SK-N-SH (cell line): ENCODE data around the gene HGS. TPM values are rescaled to one million over a fixed set of nuclear protein-coding genes. Genes with fewer than 3 reads are reported as not detected.

Experiments used
- CTCF ChIA-PET: fragments of 300-600, 350-600 bp; formaldehyde crosslinking; extraction: SDS; loops from one replicate; lab custom pipeline; 2021; lab: Yijun Ruan, JAX
- POLR2A ChIA-PET: fragments of 350-600 bp; sonication (Branson Sonifier 250); formaldehyde crosslinking; extraction: SDS; loops from one replicate; lab custom pipeline; 2020; ENCODE audit warnings: antibody characterized with exemption, inconsistent platforms; lab: Yijun Ruan, JAX
- DNase-seq: peaks from one replicate; pipeline ENCODE4 v3.0.0; 2012
- H2AFZ ChIP-seq: fragments of 200-600 bp; sonication (generic); 2 replicates; pipeline ENCODE4 v1.8.1; 2016; ENCODE audit warnings: antibody characterized with exemption, mild to moderate bottlenecking, low read depth
- H3F3A ChIP-seq: fragments of 200-600 bp; sonication (generic); replicated peaks from 2 replicates; pipeline ENCODE3; 2016; ENCODE audit warnings: antibody characterized with exemption, mild to moderate bottlenecking; ENCODE audit not compliant: insufficient read depth
- H3K27ac ChIP-seq, 2 experiments: fragments of 200-500 bp in 1 of 2; fragments of 200-600 bp in 1 of 2; sonication (Bioruptor generic) in 1 of 2; sonication (generic), shearing (Covaris generic) in 1 of 2; 2 replicates each; pipeline versions ENCODE4 v1.5.1 to v1.6.1; 2014 to 2016; ENCODE audit warnings: low read depth in 2 of 2, inconsistent platforms in 1 of 2, low read length in 1 of 2, mild to moderate bottlenecking in 1 of 2, mixed read lengths in 1 of 2
- H3K27me3 ChIP-seq: fragments of 200-600 bp; sonication (generic), shearing (Covaris generic); 2 replicates; pipeline ENCODE4 v1.6.1; 2016; ENCODE audit warnings: mixed run types; ENCODE audit not compliant: insufficient read depth
- H3K36me3 ChIP-seq, 2 experiments: fragments of 200-500 bp in 1 of 2; fragments of 200-600 bp in 1 of 2; sonication (Bioruptor generic) in 1 of 2; sonication (generic) in 1 of 2; replicated peaks in 1 of 2; 2 replicates each; pipeline versions ENCODE3 to v1.5.1; 2014 to 2016; ENCODE audit warnings: low read length in 1 of 2, mild to moderate bottlenecking in 1 of 2; ENCODE audit not compliant: insufficient read depth in 2 of 2, control insufficient read depth in 1 of 2
- H3K4me1 ChIP-seq, 2 experiments: fragments of 200-500 bp in 1 of 2; fragments of 200-600 bp in 1 of 2; sonication (Bioruptor generic) in 1 of 2; sonication (generic), shearing (Covaris generic) in 1 of 2; 2 replicates each; pipeline versions ENCODE4 v1.5.1 to v1.6.1; 2014 to 2016; ENCODE audit warnings: low read depth in 1 of 2, low read length in 1 of 2, mixed run types in 1 of 2; ENCODE audit not compliant: insufficient read depth in 2 of 2, control insufficient read depth in 1 of 2
- H3K4me2 ChIP-seq: fragments of 200-600 bp; sonication (generic), shearing (Covaris generic); 2 replicates; pipeline ENCODE4 v1.6.1; 2017; ENCODE audit warnings: mixed run types
- H3K4me3 ChIP-seq, 2 experiments: fragments of 200-500 bp in 1 of 2; fragments of 200-600 bp in 1 of 2; sonication (Bioruptor generic) in 1 of 2; sonication (generic), shearing (Covaris generic) in 1 of 2; 2 replicates each; pipeline versions ENCODE4 v1.5.1 to v1.8.1; 2014 to 2016; ENCODE audit warnings: low read depth in 2 of 2, inconsistent platforms in 1 of 2, low read length in 1 of 2, mild to moderate bottlenecking in 1 of 2, mixed read lengths in 1 of 2, moderate library complexity in 1 of 2
- H3K79me2 ChIP-seq: fragments of 200-600 bp; sonication (generic); 2 replicates; pipeline ENCODE4 v1.8.1; 2017; ENCODE audit warnings: mild to moderate bottlenecking; ENCODE audit not compliant: insufficient read depth
- H3K9ac ChIP-seq: fragments of 200-600 bp; sonication (generic); 2 replicates; pipeline ENCODE4 v1.6.1; 2017; ENCODE audit warnings: mixed run types
- H3K9me2 ChIP-seq: fragments of 200-600 bp; sonication (generic); 2 replicates; pipeline ENCODE4 v1.6.1; 2017; ENCODE audit warnings: mixed run types
- H3K9me3 ChIP-seq: fragments of 200-600 bp; sonication (generic); 2 replicates; pipeline ENCODE4 v1.6.1; 2017; ENCODE audit warnings: mixed run types, mild to moderate bottlenecking, moderate library complexity
- H4K20me1 ChIP-seq: fragments of 200-600 bp; sonication (generic); 2 replicates; pipeline ENCODE4 v1.6.1; 2017; ENCODE audit warnings: mild to moderate bottlenecking, mixed run types; ENCODE audit not compliant: insufficient read depth
- JUND ChIP-seq: IDR thresholded peaks from 2 replicates; pipeline ENCODE4 v1.4.0; 2012
- MEF2A ChIP-seq: IDR thresholded peaks from 2 replicates; pipeline ENCODE4 v1.4.0; 2012; ENCODE audit warnings: low read depth, borderline replicate concordance
- MXI1 ChIP-seq: IDR thresholded peaks from 2 replicates; pipeline ENCODE4 v1.6.1; 2012; ENCODE audit warnings: mild to moderate bottlenecking, low read depth, low read length, improper control_type of control experiment
- POLR2AphosphoS5 ChIP-seq: IDR thresholded peaks from 2 replicates; pipeline ENCODE4 v1.6.1; 2012; ENCODE audit warnings: low read depth, low read length
- WGBS: methylation state at CpG from one replicate; pipeline ENCODE4 v1.1.6; 2017; ENCODE audit warnings: low lambda C conversion rate; 5-methylcytosine and 5-hydroxymethylcytosine counted together
- polyA plus RNA-seq, 3 experiments: library from polyadenylated mRNA; depleted of rRNA; stranded (reverse); fragments of >200 nt; gene quantifications; 2 replicates each; pipeline ENCODE4 v1.2.3, GENCODE V29; 2012
- TF ChIP-seq, protein P1 (sequence below): IDR thresholded peaks from 2 replicates; pipeline ENCODE4 v1.4.0; 2012; ENCODE audit warnings: low read depth, borderline replicate concordance

HGS gene
- polyA plus RNA-seq, 1 of the 3 experiments (the other 2 are of a cell fraction): 192 TPM

DNA sequence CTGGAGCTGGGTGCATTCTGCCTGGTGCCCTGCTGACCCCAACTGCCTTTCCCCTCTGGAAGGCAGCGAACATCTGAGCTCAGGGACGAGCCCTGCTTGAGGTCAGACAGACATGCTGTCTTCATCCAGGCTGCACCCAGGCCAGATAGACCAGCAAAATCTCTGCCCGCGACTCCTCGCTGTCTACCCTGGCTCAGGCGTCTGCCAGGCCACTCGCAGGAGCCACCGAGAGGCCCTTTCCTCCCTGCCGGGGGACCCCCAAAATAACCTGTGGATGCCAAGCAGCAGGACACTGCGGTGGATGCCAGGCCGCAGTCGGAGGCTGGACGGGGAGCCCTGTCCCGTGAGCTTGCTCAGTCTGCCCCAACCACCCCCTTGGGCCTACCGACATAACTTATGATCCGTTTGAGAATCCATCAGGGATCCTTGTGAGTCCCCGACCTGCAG, 25.0 kb downstream of the HGS start:
- Histone ChIP-seq H3K27ac (no peak overlapping the region), H3K9ac (no peak overlapping the region), H3K4me3 (no peak overlapping the region), H3K9me3 (no peaks in the 10 kb centered on the region)
- WGBS: 94% methylated on average over 17 of the region's 17 CpGs
- POLR2A ChIA-PET: interaction anchor here (1.0 to 3.0 kb wide), 2 partner anchors 13 to 158 kb away, joined by 3 to 9 read pairs; no protein-coding TSS in a partner anchor
- peak; percentile 11; the same call in 1 of the 2 replicates for TF ChIP-seq POLR2AphosphoS5
- TF ChIP-seq, protein P1, sequence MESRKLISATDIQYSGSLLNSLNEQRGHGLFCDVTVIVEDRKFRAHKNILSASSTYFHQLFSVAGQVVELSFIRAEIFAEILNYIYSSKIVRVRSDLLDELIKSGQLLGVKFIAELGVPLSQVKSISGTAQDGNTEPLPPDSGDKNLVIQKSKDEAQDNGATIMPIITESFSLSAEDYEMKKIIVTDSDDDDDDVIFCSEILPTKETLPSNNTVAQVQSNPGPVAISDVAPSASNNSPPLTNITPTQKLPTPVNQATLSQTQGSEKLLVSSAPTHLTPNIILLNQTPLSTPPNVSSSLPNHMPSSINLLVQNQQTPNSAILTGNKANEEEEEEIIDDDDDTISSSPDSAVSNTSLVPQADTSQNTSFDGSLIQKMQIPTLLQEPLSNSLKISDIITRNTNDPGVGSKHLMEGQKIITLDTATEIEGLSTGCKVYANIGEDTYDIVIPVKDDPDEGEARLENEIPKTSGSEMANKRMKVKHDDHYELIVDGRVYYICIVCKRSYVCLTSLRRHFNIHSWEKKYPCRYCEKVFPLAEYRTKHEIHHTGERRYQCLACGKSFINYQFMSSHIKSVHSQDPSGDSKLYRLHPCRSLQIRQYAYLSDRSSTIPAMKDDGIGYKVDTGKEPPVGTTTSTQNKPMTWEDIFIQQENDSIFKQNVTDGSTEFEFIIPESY: no peak
- TF ChIP-seq, all 33 proteins: peak for 1
- Histone ChIP-seq H3F3A (peaks cover 43% of the 10 kb centered on the region), H3K27me3 (no peaks in the 10 kb centered on the region), H2AFZ (no peak overlapping the region), H3K4me2 (no peak overlapping the region), H3K79me2 (peaks cover 39% of the 10 kb centered on the region), H3K36me3 (peaks cover 28 to 38% of the 10 kb centered on the region in 2 experiments), H3K9me2 (no peaks in the 10 kb centered on the region), H4K20me1 (no peaks in the 10 kb centered on the region), H3K4me1 (peaks cover 19 to 32% of the 10 kb centered on the region in 2 experiments)
- DNase-seq: no peak
- CTCF ChIA-PET: interaction anchor here (1.3 to 2.6 kb wide), 5 partner anchors 15 to 160 kb away, joined by 3 to 10 read pairs (median 4); no protein-coding TSS in a partner anchor

DNA sequence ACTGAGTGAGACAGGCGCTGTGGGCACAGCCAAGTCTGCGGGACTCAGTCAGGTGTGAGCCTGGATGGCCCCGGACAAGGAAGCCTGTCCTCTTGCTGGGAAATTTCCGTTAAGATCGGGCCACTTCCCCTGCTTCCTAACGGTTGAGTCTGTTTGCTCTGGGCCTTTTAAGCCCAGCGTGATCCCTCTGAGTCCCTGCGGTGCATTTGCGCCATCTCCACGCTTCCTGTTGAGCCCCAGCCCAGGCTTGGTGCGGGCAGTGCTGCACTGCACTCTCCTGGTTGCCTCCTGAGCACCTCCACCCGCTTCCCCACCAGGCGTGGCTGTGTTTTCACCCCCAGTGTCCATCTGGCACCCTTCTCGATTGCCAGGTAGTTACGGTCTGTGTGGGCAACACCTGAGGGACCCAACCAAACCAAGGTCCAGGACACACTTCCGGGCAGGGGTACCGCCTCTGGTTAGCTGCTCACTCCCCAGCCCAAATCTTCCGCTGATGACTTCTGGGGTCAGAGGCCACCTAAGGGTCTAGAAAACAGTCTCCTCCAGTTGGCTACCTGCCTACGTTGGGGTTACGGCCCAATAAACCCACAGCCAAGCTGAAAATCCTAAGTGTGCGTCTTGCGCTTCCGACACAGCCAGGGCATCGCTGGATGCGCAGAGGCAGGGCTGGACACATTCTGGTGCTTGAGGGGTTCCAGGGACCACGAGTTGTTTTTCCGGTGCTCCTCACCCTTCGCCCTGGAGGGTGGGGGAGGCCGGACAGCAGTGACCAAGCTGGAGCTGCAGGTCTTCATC, 26.9 kb downstream of the HGS start:
- ChIA-PET POLR2A (interaction anchor here (0.5 to 1.2 kb wide), 5 partner anchors 8 to 45 kb away, joined by 3 to 9 read pairs (median 3); partner anchors contain the start of genes ARL16, CCDC137, HGS and MRPL12), CTCF (interaction anchor here (0.6 to 2.6 kb wide), 7 partner anchors 25 to 458 kb away, joined by 3 to 12 read pairs (median 4); partner anchors contain the start of genes ARL16 and HGS)
- Histone ChIP-seq H3K4me2 (peak overlapping the region; percentile 89), H3K4me1 (peaks cover 22 to 33% of the 10 kb centered on the region in 2 experiments; a peak in 3 of 4 replicates), H3F3A (peaks cover 34% of the 10 kb centered on the region), H3K27ac (peak overlapping the region; percentile 36 to 83; a peak in 2 of 4 replicates), H4K20me1 (no peaks in the 10 kb centered on the region), H3K79me2 (peaks cover 31% of the 10 kb centered on the region; the same call in 1 of the 2 replicates), H2AFZ (no peak overlapping the region), H3K9ac (peak overlapping the region; percentile 69; the same call in 1 of the 2 replicates), H3K9me2 (no peaks in the 10 kb centered on the region), H3K36me3 (peaks cover 16 to 29% of the 10 kb centered on the region in 2 experiments), H3K4me3 (peak overlapping the region; percentile 73 to 80; a peak in 1 of 4 replicates), H3K9me3 (no peaks in the 10 kb centered on the region), H3K27me3 (no peaks in the 10 kb centered on the region)
- TF ChIP-seq, protein P1: no peak
- no peak for TF ChIP-seq MEF2A
- TF ChIP-seq JUND: no peak
- no peak for TF ChIP-seq MXI1
- DNase-seq: no peak
- WGBS: 68% methylated on average over 26 of the region's 29 CpGs
